ENCODE data around the gene PTPRK.

DNA sequence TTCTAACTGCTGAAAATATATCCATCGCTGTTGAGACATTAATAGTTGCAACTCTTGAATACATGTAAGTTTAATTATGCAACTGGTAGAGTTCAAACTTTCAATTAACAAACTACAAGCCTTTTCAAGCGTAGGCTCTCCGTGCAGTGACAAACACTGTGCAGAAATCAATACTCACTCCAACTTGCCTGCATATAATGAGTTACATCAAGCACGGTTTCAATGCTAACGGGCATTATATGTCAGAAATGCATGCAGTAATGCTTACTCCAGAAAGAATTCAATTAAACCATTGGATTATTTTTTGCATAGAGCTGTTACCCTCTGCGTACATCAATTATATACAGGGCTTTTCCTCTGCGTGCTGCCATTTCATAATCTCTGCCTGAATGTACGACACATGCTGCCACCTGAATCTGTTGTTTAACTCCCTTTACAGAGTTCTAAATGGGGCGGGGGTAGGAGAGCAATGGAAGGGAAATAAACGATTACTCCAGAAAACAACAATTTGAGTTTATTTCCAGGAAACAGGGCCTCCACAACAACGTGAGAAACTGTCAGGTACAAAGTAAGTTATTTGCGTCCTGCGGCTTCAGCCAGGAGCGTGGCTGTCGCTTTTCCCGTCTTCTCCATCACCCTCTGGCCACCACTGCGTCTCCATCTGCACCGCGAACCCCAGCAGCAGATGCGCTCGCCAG, 1.8 kb downstream of the PTPRK start:
- TF ChIP-seq, protein P1, sequence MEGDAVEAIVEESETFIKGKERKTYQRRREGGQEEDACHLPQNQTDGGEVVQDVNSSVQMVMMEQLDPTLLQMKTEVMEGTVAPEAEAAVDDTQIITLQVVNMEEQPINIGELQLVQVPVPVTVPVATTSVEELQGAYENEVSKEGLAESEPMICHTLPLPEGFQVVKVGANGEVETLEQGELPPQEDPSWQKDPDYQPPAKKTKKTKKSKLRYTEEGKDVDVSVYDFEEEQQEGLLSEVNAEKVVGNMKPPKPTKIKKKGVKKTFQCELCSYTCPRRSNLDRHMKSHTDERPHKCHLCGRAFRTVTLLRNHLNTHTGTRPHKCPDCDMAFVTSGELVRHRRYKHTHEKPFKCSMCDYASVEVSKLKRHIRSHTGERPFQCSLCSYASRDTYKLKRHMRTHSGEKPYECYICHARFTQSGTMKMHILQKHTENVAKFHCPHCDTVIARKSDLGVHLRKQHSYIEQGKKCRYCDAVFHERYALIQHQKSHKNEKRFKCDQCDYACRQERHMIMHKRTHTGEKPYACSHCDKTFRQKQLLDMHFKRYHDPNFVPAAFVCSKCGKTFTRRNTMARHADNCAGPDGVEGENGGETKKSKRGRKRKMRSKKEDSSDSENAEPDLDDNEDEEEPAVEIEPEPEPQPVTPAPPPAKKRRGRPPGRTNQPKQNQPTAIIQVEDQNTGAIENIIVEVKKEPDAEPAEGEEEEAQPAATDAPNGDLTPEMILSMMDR (conservative IDR thresholded peaks at IDR 0.05 in 1 of 2, IDR thresholded peaks at IDR 0.05 in 1 of 2; ENCODE audit: extremely low read depth in 1 of 2, insufficient read depth in 1 of 2, low read depth in 1 of 2, low read length in 2 of 2) = no peak
- no peak for TF ChIP-seq EZH2 (IDR thresholded peaks at IDR 0.05; ENCODE audit: borderline replicate concordance, low read length)
